AML-193 (cell line): ENCODE data around the gene ZNF728.
"Not testable (repeated sequence)": the region's sequence is repeated elsewhere in the genome, so short reads cannot be mapped to it uniquely, and the experiment has no call there.

Experiments used
- DNase-seq, 2 experiments: peaks; one replicate each; lab custom pipeline; 2025; lab: John Stamatoyannopoulos, UW

The ZNF728 gene

DNA sequence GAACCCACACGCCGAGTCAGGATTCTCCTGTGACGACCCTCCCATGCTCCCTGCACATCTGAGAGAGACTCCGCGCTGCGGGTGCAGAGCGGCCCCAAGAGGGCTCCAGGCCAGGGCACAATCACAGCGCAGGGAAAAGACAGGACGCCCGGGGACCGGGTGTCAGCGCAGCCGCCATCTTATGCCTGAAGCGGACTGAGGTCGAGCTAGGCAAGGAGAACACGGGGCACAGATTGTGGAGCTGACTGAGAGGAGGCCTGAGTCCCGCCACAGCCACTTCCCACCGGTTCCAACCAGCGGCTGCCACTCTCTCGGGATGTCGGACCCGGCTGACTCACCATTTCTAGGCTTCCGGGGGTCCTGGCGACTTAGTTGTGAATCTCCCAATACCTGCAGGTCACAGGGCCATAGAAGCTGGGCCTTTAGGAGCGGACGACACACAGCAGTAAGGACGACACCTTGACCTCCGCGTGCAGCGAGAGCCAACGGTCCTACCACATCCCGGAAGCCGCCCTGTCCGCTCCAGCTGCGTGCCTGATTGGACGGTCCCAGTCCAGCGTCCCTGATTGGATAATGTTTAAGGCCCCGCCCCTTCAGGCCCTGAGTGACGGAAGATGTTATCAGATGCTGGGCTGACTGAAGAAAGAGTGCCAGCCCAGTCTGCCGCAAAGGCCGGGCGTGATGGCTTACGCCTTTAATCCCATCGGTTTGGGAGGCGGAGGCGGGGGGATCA, at the start of gene ZNF728:
ZNF728 (minus strand) TSS at position 487 of the 733 bp plus-strand sequence; CDS start at position 341, 146 bp downstream.
- no peak for DNase-seq

DNA sequence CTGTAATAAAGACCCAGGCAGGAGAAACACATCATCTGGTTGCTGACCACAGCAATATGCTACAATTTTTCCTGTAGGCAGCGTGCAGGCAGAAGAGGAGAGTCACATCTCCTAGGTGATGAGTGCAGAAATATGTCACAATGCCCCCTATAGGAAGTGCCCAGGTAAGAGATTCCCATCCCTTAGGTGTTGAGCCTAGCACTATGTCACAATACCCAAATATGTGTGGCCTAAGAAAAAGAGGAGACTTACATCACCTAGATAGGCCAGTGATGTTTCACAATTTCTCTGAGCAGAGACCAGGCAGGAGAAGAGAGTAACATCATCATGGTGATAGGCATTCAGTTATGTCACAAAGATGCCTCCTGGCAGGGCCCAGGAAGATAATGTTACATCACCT, 49.4 kb upstream of the ZNF728 start:
- no peak for DNase-seq

DNA sequence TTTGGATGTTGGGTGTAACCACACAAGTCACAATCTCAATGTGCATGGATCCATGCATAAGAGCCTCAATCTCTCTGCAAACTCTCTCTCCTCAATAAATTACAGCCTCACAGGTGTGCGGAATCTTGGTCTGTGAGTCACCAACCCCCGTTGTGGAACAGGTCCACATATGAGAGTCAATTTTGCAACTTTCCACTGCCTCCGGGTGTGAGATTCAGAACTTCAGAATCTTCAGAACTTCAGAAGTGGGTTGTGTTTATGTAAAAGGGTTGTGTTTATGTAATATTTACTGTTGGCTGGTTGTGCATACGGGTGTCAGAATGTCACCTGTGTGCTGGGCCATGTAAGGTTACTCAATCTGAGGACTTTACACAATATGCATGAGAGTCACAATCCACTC, 46.3 kb upstream of the ZNF728 start:
- DNase-seq: no peak

DNA sequence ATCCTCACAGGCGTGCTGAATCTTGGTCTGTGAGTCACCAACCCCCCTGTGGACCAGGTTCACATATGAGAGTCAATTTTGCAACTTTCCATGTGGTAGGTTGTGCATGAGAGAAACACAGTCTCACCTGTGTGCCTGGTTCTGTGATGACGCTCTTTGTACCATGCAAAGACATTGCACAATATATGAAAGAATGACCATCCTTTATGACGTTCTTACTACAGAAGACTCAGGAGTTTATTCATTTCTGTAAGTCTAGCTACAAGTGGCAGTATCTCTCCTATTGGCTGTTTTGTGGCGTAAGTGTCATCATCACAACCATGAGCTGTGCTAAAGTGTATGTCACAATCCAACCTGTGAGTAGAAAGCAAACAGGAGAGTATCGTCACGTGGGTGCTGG, 43.8 kb upstream of the ZNF728 start:
- DNase-seq: no peak

DNA sequence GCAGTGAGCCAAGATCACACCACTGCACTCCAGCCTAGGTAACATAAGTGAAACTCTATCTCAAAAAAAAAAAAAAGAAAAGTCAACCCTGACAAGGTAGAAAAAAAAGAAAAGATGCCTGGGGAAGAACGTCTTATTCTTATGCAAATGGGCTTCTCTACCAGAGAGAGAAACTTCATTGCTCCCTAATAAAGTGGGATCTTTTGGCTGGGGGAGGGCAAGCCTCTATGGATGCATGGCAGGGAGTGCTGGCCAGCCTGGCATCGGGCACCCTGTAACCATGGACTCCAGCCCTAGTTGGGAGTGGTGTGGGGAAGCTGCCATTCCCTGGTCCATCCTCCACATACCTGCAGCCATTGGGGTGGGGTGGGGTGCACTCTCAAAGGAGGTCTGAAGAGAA, 30.7 kb upstream of the ZNF728 start:
- no peak for DNase-seq

DNA sequence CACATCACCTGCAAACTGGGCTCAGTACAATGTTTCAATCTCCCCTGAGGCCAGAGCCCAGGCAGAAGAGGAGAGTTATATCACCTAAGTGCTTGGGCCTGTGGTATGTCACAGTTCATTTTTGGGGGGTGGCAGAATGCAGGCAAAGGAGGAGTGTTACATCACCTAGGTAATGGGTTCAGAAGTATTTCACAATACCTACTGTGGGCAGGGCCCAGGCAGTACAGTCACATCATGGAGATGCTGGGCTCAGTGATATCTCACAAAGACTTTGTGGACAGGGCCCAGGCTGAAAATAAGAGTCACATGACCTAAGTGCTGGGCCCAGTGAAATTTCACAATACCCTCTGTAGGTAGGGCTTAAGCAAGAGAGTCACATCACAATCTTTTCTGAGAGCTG, 12.7 kb upstream of the ZNF728 start:
- DNase-seq: no peak

DNA sequence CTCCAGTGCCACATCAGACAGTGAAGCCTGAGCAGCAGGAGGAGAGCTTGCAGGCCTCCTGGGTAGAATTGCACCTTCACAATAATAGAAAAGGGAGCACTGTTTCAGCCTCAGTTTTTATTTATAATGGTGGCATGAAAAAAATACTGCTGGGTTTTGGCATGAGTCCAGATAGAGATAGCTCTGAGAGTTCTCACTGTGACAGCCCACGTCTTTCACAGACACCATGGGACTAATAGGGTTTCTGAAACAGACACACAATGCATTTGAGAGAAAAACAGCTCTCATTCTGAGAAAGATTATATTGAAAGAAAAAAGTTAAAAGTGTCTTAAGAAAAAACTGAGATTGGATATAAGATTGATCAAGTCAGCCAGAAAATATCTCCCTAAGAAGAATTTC, 8.0 kb downstream of the ZNF728 start:
- not testable (repeated sequence) for DNase-seq

DNA sequence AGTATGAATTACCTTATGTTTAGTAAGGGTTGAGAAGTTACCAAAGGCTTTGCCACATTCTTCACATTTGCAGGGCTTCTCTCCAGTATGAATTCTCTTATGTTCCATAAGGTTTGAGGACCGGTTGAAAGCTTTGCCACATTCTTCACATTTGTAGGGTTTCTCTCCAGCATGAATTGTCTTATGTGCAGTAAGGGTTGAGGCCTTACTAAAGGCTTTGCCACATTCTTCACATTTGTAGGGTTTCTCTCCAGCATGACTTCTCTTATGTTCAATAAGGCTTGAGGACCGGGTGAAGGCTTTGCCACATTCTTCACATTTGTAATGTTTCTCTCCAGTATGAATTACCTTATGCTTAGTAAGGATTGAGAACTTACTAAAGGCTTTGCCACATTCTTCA, 26.7 kb downstream of the ZNF728 start:
- DNase-seq: no peak

DNA sequence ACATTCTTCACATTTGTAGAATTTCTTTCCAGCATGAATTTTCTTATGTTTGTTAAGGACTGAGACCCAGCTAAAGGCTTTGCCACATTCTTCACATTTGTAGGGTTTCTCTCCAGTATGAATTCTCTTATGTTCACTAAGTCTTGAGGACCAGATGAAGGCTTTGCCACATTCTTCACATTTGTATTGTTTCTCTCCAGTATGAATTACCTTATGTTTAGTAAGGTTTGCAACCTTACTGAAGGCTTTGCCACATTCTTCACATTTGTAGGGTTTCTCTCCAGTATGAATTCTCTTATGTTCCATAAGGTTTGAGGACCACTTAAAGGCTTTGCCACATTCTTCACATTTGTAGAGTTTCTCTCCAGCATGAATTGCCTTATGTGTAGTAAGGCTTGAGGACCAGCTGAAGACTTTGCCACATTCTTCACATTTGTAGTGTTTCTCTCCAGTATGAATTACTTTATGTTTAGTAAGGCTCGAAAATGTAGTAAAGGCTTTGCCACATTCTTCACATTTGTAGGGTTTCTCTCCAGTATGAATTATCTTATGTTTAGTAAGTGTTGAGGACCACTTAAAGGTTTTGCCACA, 27.3 kb downstream of the ZNF728 start:
- DNase-seq: not testable (repeated sequence)

DNA sequence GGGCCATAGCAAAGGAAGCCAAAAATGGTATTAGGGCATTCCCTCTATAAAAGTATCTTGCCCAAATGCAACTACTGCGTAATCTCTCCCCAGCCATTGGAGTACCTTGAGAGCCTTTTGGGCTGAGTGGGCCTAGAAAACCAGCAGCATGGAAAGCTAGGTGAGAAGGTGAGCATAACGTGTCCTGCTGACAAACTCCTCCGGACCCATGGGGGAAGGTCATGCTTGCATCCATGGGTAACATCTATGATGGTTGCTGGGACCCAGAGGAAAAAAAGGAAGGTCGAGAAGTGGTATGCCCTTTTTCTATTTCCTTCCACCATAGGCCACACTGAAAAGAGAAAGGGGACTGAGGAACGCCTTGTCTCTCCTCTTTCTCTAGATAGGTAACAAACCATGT, 57.4 kb downstream of the ZNF728 start:
- DNase-seq: no peak

DNA sequence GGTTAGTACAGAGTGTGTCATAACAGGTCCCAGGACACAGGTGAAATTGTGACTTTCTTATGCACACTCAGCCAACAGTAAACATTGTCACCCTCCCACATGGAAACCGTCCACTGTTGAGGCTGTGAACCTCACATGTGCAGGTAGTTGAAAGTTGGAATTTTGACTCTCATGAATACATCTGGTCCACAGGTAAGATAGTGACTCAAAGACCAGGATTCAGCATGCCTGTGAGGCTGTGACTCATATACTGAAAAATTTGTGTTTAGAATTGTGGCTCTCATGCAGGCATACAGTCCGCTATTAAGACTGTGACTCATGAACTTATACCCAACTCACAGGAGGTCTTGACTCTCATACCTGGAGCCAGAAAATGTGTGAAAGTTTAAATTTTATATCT, 67.8 kb downstream of the ZNF728 start:
- no peak for DNase-seq

DNA sequence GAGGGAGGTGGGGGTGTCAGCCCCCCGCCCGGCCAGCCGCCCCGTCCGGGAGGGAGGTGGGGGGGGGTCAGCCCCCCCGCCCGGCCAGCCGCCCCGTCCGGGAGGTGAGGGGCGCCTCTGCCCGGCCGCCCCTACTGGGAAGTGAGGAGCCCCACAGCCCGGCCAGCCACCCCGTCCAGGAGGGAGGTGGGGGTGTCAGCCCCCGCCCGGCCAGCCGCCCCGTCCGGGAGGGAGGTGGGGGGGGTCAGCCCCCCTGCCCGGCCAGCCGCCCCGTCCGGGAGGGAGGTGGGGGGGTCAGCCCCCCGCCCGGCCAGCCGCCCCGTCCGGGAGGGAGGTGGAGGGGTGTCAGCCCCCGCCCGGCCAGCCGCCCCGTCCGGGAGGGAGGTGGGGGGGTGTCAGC, 75.4 kb downstream of the ZNF728 start:
- DNase-seq: not testable (repeated sequence)

DNA sequence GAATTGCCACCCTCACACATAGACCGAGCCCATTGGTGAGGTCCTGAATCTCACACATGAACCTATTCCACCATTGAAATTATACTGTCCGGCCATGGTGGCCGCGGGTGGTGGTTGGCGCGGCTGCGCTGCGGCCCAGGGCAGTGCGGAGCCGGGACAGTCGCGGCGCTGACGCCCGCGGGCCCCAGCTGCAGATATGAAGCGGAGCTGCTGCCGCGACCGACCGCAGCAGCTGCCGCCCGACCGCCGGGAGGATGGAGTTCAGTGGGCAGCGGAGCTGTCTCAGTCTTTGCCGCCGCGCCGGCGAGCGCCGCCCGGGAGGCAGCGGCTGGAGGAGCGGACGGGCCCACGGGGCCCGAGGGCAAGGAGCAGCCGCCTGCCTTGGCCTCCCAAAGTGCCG, 77.8 kb downstream of the ZNF728 start:
- not testable (repeated sequence) for DNase-seq
